Fibroblast of skin of right quadriceps (primary cell): ENCODE results near the gene HIVEP2.

Experiments
- DNase-seq: peaks from one replicate; pipeline ENCODE4 v3.0.0-alpha.2; 2013

Gene HIVEP2

GRCh38 chr6:142726616-142727015 lies 218.4 kb downstream of the HIVEP2 start:
- DNase-seq, result no peak

DNA sequence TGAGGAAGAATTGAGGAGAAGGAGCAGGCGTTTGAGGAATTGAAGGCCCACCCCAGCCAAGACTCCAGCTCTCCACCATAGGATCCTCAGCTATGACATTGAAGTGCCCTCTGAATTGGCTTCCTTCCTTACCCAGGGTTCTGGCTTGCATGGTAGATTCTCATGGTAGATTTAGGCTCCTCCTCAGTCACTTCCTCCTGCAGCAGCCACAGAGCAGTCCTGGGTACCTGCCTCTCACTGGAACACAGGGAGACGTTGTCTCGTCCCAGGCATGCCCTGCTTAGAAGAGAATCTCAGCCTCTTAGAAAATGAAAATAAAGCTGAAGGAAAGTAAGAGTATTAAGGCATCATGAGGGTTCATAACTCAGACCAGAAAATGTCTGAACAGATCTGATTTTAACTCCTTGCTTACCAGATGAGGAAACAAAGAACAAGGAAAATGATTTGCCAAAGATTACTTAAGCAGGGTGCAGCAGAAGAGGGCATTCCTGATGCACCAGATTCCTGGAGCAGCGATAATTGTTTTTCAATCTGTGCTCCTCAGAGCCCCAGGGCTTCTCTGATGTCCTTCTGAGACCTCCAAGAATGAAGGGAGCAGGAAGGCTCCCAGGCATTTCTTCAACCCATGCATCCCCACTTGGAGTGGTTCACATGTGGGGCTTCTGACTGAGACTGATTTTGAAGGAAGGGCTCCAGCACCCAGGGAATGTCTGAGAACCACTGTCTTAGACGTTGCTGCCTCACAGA lies 219.8 kb downstream of the HIVEP2 start:
- DNase-seq, result no peak

DNA sequence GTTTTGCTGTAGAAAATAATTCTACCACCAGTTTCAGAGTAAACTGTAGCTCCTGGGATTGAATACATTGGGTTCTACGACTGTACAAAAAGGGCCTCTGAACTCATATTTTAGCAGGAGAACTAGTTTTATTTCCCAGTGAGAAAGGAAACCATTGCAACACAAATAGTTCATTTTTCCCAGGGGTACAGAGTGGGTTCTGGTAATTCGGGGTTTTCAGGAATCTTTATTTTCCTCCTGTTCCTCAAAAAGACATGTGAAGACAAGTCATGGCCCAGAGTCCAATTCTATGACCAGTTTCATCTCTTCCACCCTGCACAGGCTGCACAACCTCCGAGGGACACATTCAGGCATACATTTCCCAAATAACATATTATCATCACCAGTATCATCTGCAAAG lies 222.1 kb downstream of the HIVEP2 start:
- no peak for DNase-seq

DNA sequence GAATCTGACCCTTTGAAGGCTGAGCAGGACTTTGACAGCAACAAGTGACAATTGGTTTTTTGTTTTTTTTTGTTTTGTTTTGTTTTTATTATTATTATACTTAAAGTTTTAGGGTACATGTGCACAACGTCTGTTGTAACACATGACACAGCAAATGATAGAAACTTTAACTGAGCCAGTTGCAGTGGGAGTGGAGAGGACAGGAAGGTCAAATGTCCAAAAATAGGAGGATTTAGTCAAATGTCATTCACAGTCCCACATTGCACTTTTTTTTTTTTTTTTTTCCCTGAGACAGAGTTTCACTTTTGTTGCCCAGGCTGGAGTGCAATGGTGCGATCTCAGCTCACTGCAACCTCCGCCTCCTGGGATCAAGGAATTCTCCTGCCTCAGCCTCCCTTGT lies 223.0 kb downstream of the HIVEP2 start:
- DNase-seq, result no peak

- no peak for DNase-seq
Measured at GRCh38 chr6:142721215-142721920, 223.6 kb downstream of the HIVEP2 start.

DNA sequence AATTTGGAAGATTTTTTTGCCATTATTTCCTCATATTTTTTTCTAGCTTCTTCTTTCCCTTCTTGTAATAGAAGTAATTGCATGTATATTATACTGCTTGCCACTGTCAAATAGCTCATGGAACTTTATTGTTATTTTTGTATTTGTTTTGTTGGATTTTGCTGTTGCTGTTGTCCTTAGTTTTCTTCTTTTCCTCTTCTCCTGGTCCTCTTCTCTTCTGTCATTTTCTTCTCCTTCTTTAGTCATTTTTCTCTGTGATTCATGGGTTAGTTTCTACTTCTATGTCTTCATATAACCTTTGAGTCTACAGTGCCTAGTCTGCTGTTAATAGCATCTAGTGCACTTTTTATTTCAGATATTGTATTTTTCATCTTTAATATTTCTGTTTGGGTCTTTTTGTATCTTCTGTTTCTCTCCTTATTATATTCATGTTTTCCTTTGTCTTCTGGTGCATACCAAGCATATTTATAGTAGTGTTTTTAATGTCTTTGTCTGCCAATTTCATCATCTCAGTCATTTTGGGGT lies 226.2 kb downstream of the HIVEP2 start:
- no peak for DNase-seq

DNA sequence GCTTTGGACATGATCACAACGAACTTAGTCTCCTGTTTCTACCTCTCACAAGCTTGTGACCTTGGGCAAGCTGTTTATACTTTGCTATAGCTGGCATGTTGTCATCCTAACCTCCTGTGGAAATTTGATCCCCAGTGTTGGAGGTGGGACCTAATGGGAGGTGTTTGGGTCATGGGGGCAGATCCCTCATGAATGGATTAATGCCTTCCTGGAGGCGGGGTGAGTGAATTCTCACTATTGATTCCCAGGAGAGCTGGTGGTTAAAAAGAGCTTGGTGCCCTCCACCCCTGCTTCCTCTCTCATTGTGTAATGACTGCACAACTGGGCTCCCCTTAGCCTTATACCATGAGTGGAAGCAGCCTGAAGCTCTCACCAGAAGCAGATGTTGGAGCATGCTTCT lies 228.9 kb downstream of the HIVEP2 start:
- DNase-seq, result no peak

DNA sequence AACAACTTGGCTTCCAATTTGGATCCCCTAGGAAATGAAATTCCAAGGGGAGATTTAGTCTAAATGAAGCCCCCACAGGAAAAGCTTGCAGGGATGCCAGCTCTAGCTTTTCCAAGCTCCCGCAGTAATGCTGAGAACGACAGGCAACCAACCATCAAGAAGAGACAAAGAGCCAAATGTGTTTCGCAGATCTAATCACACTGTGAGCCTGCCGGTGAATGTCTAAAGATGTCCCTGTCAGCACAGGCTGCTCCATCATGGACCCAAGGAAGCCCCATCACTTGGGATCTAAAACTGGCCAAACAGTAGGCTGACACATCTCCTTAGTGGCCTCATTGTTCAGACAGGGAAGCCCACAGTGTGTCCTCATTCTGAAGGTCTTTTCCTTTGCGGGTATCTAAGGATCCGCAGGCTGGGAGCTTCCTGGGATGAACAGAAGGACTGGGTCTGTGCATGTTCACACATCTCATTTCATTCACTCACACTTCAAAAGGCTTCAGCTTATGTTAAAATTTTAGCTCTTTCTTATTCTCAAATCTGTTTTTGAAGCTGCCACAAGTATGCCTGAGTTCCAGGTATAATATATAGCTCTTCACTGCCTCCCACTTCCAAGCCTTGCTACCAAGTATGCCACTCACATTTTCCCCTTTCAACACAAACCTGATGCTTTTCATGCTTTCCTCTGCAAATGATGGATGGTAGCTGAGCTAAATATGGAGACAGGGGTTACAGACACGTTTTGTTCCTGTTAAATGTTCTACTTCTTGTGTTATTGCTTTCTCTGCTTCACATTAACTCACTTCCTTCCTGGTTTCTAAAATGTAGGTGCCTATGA lies 229.8 kb downstream of the HIVEP2 start:
- DNase-seq, result no peak

- DNase-seq, result no peak
Measured at GRCh38 chr6:142713959-142714358, 231.0 kb downstream of the HIVEP2 start.

- no peak for DNase-seq
Measured at GRCh38 chr6:142712231-142712630, 232.7 kb downstream of the HIVEP2 start.

DNA sequence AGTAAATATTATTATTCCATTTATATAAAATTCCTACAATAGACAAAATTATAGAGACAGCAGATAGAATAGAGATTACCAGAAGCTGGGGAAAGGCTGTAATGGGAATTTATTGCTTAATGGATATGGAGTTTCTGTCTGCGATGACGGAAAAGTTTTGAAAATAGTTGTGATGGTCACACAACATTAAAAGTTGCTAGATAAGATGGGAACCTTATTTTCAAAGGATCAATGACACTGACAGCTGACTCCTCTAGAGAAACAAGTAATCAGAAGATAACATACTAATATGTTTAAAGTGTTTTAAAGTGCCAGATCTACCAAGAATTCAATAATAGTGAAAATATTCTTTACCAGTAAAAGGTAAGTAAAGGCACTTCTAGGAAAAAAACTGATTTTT lies 236.3 kb downstream of the HIVEP2 start:
- DNase-seq, result no peak

- no peak for DNase-seq
Measured at GRCh38 chr6:142707255-142707654, 237.7 kb downstream of the HIVEP2 start.

DNA sequence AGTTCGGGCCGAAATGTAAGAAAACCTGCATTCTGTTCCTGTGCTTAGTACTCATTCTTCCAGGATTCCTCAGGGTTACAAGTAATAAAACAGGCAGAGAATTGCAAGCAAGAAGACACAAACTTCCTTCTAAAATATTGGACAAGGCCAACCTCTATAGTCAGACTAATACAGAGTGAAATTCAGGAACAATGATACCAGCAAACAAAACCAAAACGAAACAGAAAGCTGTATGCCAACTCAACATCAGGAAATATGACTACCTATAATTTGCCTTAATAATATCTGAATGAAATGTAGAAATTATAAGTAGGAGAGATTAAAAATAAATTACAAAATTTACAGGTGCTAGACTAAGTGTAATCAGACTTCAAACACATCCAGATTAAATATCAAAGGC lies 238.8 kb downstream of the HIVEP2 start:
- no peak for DNase-seq

DNA sequence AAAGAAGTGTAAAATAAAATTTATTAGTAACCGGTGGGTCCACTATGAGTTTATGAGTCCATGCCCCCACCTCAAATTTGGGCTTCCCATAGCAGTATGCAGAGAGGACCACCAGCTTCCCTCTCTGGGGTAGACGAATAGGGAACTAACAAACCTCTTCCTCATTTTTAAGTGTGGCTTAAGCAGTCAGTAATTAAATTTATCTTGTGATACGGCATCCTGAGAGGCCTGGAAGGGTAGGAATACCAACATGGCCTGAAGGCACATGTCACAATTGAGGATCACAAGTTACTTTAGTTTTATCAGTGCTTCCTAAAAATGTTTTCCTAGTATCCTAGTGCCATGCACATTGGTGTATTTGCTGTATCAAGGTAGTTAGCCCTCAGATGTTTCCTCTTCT lies 239.9 kb downstream of the HIVEP2 start:
- DNase-seq, result no peak

DNA sequence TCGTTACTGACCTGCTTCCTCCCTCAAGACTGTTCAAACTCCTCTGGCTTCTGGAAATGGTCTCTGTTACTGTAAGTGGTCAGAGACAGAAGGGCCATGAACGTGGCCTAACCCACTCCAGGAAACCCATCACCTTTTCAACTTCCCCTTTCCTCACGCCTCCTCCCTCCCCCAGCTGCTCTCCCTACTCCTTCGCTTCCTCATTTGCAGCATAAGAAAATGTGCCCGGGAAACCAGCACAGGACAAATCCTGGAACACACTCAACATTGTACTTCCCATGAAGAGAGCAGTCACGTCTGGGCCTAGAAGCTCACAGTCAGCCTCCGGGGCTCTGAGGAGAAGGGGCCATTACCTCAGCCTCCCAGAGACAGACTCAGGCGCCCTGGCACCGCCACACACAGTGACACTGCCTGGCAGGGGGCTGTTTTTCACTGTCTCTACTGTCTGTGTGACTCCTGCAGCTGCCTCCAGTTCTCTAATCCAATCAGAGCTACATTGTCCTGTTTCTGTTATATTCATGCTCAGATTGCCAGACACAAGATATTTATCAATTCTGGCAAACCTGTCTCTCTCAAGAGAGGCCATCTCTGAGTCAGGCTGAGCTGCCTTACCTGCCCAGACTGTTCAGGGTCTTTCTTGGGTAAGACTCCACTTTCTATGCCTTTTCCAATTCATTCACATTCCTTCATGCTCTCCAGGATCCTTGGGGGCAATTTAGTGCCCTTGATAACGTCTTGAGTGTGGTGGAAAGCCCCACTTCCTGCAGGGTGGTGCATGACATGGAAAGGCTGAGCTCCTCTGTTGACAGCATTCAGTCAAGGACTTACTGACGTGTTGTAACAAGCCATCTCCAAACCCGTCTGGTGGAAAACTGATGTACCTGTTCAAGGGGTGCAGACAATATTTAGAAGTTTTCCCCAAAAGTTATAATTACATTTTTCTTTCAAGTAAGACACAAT lies 242.2 kb downstream of the HIVEP2 start:
- DNase-seq, result no peak
